IPS-NIHi11 (cell line): ENCODE data around the gene ADORA2A.
A peak's percentile ranks its signal among the peaks of the same experiment; 100 is the strongest.

Source experiments
- DNase-seq: peaks from one replicate; pipeline ENCODE4 v3.0.0; 2012; ENCODE audit warnings: mixed read lengths, low spot score

Gene ADORA2A

DNA sequence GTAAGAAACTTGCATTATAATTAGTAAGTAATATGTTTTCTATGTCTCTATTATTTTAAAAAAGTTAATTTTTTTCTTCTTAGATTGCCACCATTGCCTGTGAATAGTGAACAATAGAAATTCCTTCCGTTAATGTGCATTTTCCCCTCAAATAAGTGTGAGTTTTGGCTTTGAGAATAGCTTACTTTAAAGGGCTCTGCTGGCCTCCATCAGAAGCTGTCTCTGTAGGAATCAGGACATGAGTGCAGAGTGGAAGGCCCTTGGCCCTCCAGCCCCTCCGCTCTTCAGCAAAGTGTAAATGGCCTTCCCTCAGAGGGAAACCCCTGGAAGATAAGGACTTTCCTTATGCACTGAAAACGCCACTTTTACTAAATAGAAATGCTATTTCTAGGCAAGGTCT is 24.1 kb upstream of the ADORA2A start:
- DNase-seq: no peak

DNA sequence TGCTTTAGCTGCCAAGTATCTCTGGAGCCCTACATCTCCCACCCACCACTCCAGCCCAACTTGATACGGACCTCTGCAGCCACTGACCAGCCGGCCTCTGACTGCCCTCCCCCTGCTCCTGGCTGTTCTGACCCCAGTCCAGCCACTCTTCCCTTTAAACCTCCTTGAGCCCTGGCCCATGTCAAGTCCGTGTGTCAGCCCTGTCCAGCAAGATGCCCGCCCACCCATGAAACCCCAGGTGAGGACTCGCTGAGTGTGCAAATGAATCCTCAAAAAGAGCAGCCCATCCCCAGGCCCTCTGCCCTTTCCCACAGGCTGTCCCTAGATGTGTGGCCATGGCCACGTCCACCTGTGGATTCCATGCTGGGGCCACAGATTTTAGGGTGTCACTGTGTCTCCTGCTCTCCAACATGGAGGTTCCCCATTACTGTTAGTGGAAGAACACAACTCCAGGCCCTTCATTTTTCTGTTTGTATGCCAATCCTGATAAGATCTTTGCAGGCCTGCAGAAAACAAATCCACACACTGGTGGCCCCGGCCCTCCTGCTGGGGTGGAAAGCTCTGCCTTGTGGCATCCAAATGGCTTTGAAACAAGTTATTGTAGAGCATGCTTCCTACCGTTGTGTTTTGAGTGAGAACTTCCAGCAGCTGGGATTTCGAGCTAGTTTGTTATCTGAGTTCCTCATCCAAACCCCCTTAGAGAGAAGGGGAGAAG is 22.7 kb upstream of the ADORA2A start:
- no peak for DNase-seq

DNA sequence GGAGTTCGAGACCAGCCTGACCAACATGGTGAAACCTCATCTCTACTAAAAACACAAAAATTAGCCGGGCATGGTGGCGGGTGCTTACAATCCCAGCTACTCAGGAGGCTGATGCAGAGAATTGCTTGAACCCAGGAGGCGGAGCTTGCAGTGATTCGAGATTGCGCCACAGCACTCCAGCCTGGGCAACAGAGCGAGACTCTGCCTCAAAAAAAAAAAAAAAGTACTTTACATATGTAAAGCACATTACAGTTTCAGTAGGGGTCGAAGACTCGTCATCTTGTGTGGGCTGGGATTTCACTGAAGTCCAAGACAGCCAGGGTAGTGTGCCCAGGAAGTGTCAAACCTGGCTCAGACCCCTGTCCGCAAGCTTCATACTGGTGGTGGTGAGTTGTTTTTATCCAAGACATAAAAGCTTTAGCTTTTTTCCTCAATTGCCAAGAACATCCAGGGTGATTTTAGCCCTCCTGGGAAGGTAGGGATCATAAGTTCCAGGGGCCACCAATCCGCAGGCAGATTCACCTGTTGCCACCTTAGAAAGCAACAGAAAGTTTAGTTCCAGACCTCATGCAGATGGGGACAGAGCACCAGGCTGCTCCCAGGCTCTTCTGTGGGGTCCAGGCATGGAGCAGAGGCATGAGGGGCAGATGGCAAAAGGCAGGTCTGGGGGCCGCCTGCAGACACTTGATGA is 21.6 kb upstream of the ADORA2A start:
- DNase-seq: no peak

DNA sequence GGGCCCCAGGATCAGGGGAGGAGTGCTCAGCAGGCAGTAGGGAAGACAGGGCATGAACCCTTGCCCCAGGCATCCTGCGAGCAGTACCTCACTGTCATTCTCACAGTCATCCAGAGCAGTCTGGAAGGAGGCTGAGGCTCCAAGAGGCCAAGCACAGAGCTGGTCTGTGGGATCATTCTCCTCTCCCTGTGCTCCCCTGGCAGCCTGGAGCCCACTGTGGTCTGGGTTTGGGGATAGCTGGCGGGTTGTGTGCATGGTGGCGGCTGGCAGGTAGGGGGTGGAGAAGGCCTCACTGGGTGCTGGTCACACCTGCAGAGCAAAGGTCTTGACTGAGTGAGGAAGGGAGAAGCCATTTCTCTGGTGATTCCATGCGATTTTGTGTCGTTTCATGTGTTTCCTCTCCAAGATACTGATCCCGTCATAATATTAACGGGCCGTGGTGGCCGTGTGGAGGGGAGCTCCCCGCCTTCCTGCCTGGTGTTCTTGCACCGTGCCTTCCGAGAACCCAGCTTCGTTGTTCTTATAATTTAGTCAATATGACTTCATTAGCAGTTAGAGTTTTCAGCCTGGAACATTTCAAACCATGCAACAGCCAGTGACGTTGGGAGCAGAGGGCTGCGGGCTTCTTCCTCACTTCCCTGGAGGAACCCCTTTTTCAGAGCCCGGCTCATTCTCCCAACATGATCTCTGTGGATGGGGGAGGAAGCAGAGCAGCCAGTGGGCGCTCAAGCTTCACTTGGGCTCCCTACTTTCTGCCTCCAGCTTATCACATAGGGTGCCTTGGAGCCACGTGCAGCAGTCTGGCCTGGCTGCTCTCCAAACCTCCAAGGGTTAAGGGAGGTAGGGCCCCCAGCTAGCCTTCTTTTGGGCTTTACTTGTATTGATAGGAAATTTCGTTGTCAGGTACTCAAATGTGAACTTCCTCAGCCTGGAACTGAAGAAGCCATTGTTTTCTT is 20.8 kb upstream of the ADORA2A start:
- DNase-seq: no peak

DNA sequence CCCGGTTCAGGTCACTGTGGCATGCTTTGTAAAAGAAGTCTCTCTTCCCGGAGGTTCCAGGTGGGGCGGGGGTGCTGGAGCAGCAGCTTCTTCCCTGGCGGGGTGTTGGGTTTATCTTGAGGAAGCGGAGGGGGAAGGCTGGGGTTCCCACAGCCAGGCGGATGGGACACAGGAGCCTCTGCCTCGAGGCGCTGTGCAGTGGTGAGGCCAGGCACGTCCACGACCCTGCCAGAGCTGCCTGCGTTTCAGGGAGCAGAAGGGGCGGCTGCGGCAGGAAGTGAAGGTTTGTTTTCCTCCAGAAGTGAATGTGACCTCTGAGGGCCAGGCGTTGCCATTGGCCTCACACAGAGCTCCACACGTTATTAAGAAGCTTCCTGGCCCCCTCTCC is 20.1 kb upstream of the ADORA2A start:
- DNase-seq: no peak

DNA sequence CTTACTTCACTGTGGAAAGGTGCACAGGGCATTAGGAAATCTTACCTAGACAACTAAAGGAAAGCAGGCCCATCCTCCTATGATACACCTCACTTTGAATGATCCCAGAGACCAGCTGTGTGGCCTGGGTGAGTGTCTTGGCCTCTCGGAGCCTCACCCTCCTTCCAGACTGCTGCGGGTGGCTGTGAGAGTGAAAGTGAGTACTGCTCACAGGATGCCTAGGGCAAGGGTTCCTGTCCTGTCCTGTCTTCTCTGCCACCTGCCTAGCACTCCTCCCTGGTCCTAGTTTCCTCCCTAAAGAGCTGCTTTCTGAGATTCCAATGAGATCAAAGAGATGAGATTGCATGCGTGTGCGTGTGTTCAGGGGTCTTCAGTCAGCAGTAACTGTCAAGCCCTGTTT is 19.5 kb upstream of the ADORA2A start:
- no peak for DNase-seq

DNA sequence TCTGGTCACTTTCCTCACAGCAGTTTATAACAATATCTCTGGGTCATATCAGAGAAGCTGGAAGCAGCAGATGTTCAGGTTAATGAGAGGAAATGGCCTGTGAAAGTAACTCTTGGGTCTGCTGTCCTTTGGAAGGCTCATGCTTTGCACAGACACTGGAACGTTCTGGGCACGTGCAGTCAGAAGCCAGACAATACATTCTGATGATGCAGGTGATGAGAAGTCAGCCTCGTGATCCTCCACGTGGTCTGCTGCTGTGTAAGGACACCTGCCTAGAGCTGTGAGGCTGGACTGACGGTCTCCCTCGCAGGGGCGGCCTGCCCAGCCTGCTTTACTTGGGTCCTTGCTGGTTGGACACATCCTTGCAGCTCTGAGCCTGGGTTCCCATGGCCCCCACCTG is 18.8 kb upstream of the ADORA2A start:
- DNase-seq: no peak

DNA sequence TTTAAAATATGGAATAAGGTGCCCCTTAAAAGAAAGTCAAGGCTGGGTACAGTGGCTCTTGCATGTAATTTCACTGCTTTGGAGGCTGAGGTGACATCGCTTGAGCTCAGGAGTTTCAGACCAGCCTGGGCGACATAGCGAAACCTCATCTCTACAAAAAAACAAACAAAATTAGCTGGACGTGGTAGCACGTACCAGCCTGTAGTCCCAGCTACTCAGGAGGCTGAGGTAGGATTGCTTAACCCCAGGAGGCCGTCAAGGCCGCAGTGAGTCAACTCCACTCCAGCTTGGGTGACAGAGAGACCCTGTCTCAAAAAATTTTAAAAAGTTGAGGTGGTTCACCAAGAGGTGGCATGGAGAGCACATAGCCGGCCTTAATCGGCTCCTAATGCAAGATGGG is 17.7 kb upstream of the ADORA2A start:
- DNase-seq: no peak

DNA sequence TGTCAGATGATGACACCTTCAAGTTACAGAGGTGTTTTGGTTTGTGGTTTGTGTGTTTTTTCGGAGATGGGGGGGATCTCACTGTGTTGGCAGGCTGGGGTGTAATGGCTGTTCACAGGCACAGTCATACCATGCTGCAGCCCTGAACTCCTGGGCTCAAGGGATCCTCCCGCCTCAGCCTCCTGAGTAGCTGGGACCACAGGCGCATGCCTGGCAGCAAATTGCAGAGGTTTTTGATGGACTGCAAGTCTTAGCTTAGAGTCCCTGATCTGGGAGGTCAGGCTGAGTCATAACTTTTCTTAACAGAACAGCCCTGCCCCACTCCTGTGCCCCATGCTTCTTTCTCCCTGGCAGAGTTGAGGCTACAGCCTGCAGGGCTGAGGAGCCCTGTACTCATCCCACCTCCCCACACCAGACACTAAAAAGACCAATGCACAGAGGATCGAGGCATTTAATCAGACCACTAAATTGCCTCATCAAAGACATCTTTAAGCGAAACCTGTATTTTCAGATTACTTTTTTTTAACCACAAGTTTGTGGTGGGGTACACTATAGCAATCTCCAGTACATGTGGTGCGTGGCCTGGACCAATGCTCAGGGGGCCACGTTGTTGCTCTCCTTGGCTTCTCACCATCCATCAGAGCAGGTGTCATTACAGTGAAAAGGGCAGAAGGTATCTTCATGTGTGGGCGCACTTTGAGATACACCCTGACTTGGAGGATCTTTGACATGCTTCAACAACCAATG is 17.1 kb upstream of the ADORA2A start:
- DNase-seq: peak; percentile 5

DNA sequence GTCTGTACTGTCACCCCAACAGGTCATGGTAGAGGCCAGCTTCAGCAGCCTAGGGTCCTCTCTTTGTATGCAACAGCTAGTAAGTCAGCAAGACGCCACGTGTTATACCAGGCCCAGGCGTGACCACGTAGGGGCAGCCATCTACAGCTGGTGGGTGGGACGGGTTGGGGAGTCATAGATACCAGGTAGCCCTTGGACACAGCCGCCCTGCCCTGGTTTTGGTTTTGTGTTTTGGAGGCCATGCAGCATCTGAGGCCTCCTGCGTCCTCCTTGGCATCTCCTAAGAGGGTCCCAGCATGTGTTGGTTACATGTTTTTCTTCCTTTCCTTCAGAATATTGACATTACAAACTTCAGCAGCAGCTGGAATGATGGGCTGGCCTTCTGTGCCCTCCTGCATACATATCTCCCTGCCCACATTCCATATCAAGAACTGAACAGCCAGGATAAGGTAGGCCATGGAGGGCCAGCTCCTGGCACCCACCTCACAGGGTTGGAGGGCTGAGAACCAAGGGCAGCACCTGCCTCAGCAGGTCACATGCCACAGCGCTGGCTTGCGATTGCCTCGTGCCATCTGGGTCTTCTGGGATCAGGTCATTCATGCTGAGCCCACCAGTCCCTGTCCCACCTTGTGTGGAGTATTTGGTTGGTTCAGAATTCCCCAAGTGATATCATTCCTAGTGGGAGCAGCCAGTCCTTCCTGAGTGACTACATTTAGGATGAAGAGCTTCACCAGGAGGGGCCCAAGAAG is 16.0 kb upstream of the ADORA2A start:
- DNase-seq: peak; percentile 7

DNA sequence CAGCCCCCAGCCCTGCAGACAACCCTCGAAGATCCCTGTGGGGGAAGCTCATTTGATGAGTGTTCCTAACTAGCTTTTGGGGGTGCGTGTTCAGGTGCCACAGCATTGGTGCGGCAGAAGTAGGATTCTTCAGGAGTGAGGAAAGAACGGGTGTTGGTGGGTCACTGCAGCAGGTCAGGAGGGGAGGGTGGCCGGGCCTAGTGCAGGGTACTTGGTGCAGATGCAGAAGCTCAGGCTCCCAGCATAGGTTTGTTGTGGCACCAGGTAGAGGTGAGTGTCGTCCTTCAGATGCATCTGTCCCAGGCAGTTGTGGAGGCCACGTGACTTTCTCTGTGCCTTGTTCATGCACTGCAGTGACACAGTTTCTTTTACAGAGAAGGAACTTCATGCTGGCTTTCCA is 15.1 kb upstream of the ADORA2A start:
- DNase-seq: peak; percentile 6

DNA sequence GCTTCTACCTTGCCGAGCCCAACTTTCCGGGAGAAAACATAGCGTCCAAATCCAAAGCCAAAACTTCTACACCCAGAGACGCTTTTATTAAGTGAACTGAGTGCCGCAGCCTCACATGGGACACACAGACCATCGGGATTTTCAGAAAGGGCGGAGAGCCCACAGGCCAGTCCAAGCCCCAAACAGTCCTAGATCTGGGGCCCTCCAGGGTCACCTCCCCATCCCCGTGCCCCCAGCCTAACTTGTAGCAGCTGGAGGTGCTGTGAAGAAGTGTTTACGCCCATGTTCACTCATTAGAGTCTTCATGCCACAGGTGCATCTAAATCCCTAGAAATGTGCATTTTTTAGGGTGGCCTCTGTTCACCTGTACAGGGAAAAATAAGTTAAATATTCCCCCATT is 14.1 kb upstream of the ADORA2A start:
- no peak for DNase-seq

DNA sequence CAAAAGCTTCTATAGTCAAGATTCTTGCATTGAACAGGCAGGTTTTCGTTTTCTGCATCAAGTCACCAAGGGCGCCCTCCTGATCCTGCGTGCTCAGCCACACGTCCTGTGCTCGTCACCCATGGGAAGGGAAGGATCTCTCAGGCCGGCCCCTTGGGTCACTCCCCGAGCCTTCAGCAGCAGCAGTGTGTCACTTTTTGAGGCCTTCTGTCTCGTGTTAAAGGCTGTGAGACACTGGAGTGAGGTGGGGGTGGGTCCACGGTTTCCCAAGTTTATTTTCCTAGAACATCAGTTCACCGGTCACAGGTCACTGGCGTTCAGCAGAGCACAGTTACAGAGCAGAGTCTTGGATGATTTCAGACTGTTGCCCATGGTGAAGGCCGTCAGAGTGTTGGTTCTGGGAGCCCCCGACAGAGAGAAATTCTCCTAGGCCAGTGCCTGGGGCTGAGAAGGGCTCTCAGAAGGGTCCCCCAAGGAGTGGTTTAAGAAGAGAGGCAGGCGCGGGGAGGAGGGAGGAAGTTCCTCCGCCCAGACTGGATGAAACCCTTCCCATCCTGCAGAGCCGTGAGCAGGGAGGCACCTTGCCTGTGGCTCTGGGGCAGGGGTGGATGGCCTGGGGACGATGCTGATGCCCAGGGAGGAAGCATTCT is 13.5 kb upstream of the ADORA2A start:
- DNase-seq: no peak

DNA sequence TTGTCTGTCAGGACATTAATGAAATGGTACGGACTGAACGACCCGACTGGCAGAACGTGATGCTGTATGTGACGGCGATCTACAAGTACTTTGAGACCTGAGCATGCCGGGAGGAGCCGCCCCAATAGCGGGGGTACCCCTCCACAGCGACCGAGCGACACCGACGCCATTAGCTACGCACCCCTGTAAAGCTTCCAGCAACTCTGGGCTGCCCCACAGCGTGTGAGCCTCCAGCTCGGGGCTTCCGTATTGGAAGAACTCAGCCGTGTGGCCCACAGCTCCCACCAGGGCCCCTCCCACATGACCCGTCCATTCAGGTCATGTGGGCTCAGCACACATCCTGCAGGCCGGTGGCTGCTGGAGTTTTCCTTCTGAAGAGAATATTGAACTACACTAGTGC is 12.9 kb upstream of the ADORA2A start:
- DNase-seq: no peak

DNA sequence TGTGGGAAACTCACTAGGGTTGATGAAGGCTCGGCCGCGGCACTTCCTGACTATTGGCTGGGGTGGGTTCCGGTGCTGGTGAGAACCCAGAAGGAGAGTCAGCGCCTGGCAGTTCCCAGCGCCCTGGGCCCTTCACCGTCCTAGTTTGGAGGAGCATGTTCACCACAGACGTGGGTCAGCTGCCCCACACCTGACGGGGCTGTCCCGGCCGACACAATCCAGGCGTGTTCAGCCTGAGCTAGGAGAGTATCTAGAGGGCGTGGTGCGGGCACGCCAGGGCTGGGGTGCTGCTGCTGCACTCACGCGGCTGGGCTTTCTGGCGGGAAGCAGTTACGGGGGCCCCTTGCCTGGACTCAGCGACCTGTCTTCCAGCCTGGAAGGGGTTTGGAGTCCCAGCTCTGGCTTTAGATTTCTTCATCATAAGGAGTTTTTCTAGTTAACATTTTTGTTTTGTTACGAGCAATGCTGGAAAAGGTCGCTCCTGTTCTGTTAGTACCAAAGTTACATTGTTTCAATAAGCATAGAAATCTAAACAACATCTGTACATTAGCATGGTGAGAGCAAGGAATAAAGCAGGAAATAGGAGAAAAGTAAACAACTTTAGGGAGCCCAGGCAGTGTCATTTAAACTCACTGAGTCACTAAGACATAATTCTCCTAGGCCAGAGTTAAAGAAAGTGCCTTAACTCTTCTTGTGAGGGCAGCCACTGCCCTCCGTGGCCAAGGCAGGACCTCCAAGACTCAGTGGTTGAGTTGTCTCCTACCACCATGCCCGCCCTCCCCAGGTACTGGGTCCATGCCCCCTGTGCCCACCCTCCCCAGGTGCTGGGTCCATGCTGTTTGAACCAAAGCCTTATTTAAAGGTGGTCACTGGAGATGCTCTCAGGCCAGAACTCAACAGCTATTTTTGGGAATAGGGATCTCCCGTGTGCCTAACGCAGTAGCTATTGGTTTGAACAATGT is 12.1 kb upstream of the ADORA2A start:
- DNase-seq: no peak

DNA sequence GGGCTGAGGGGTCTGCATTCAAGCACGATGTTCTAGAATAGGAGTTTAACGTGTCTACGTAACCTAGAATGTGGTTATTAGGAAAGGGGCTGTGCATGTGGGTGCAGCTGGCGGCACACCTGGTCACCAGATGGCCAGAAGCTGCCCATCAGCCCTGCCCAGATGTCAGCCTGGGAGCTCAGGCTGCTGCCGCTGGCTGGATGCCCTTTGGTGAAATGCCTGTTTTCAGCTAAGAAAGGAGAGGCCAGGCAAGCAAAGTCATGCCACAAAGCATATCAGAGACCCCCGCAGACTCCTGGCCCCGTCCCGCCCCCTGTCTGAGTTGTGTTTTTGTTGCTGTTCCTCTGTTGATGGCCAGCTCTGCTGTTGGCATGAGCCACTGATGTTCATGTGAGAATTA is 11.3 kb upstream of the ADORA2A start:
- no peak for DNase-seq

DNA sequence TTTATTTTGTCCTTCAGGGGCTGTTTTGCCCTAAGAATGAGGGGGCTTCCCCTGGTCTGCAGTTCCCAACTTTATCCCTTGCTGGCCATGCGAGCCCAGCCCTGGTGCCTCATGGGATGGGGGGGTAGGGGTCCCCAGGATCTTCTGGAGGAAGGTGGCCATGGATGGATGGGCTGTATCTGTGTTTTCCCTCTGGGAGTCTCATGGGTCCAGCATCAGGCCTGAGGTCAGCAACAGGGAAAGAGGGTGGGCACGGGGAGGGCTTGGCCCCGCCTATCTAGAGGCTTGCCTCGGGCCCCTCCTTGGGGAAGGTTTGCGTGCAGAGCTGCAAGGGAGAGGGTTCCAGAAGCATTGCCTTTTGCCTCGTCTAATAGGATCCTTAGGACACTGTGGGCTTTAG is 10.8 kb upstream of the ADORA2A start:
- DNase-seq: no peak

DNA sequence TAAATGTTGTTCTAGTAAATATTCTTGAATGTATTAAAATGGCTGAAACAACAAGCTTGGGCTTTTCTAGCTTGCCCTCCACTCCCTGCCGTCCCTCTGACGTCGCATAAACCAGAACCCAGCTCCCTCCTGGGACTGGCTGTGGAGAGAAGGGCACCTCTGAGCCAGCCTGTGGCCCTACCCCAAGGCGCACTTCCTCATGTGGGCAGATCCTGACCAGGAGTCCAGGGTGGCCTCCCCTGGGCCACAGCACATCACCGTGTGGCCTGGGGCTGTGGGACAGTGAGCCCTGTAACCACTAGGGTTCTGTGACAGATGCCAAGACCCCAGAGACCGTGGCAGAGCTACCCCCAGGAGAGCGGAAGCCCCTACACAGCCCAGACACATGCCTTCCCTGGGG is 10.2 kb upstream of the ADORA2A start:
- no peak for DNase-seq

DNA sequence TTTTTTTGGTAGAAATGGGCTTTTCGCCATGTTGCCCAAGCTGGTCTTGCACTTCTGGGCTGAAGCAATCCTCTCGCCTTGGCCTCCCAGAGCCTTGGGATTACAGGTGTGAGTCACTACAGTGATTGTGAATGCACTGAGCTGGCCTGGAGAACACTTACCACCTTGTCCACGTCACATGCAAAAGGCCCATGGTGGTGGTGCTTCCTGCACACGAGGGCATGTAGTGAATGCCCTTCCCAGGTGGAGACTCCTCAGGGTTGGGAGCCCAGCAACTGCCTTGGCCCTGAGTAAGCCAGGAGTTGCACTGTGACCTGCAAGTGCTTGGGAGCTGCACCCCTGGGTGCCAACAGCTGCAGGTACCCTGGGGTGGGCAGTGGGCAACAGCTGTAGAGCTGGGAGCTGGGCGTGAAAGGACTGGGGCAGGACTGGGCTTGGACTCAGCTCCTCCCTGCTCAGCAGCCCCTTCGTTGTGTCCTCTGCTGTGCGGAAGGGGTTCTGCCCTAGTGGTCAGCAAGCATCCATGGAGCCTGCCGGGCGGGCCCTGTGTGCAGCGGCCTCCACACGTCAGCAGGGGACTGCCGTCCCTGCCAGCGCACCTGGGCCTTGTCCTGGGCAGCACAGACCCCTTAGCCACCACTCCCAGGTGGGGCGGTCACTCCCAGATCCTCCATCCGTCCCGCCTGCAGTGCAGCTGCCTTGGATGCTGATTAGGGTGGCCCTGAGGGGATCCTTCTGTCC is 9.3 kb upstream of the ADORA2A start:
- no peak for DNase-seq
